ACC112 (cell line): ENCODE measurements around the gene RUNX1.
A peak's percentile ranks its signal among the peaks of the same experiment; 100 is the strongest.

ENCODE experiments used
- H2AFZ ChIP-seq: fragments of 200-600 bp; sonication (generic); one replicate; pipeline ENCODE4 v1.6.0; 2017; ENCODE audit warnings: antibody characterized with exemption, low read length; ENCODE audit not compliant: unreplicated experiment
- H3K27ac ChIP-seq: fragments of 200-600 bp; sonication (generic); 2 replicates; pipeline ENCODE4 v1.5.1; 2014; ENCODE audit warnings: low read depth, mild to moderate bottlenecking, antibody characterized with exemption, low read length, moderate library complexity
- H3K27me3 ChIP-seq: fragments of 200-600 bp; sonication (generic); 2 replicates; pipeline ENCODE4 v1.6.1; 2014; ENCODE audit warnings: mild to moderate bottlenecking, antibody characterized with exemption, low read length, moderate library complexity, mixed read lengths; ENCODE audit not compliant: insufficient read depth
- H3K36me3 ChIP-seq: fragments of 200-600 bp; sonication (generic); 2 replicates; pipeline ENCODE4 v1.6.1; 2016; ENCODE audit warnings: mild to moderate bottlenecking, antibody characterized with exemption, low read length, moderate library complexity, mixed read lengths; ENCODE audit not compliant: insufficient read depth
- H3K4me1 ChIP-seq: fragments of 200-600 bp; sonication (generic); one replicate; pipeline ENCODE4 v1.6.1; 2016; ENCODE audit warnings: low read length, mixed read lengths; ENCODE audit not compliant: insufficient read depth, unreplicated experiment, control insufficient read depth
- H3K4me3 ChIP-seq: fragments of 200-600 bp; sonication (generic); 2 replicates; pipeline ENCODE4 v1.5.1; 2014; ENCODE audit warnings: mild to moderate bottlenecking, low read depth, low read length
- H3K79me2 ChIP-seq: fragments of 200-600 bp; sonication (generic); one replicate; pipeline ENCODE4 v1.6.0; 2016; ENCODE audit warnings: low read length; ENCODE audit not compliant: control insufficient read depth, unreplicated experiment, insufficient read depth

RUNX1 gene

GRCh38 chr21:34825948-34826548 lies 223.1 kb downstream of the RUNX1 start:
- H3K4me3 ChIP-seq: no peak overlapping the region
- H2AFZ ChIP-seq: no peak overlapping the region
- H3K79me2 ChIP-seq: peaks cover 12% of the 10 kb centered on the region
- no peaks in the 10 kb centered on the region for H3K27me3 ChIP-seq
- peaks cover 13% of the 10 kb centered on the region for H3K4me1 ChIP-seq
- H3K27ac ChIP-seq: no peak overlapping the region
- H3K36me3 ChIP-seq: peaks cover 74% of the 10 kb centered on the region

GRCh38 chr21:34825101-34825500 lies 224.0 kb downstream of the RUNX1 start:
- Histone ChIP-seq H3K36me3 (peaks cover 74% of the 10 kb centered on the region), H2AFZ (no peak overlapping the region), H3K79me2 (peaks cover 9% of the 10 kb centered on the region), H3K27ac (peak overlapping the region; percentile 60; the same call in 1 of the 2 replicates), H3K4me1 (peaks cover 6% of the 10 kb centered on the region), H3K4me3 (no peak overlapping the region), H3K27me3 (no peaks in the 10 kb centered on the region)

GRCh38 chr21:34824314-34824713 lies 224.8 kb downstream of the RUNX1 start:
- H3K27me3 ChIP-seq: no peaks in the 10 kb centered on the region
- H2AFZ ChIP-seq: no peak overlapping the region
- H3K79me2 ChIP-seq: peaks cover 3% of the 10 kb centered on the region
- no peak overlapping the region for H3K4me3 ChIP-seq
- H3K36me3 ChIP-seq: peaks cover 67% of the 10 kb centered on the region
- peak overlapping the region; percentile 60 for H3K27ac ChIP-seq
- peaks cover 6% of the 10 kb centered on the region for H3K4me1 ChIP-seq

- H3K27ac ChIP-seq: peak overlapping the region; percentile 79
- no peak overlapping the region for H3K4me3 ChIP-seq
- H3K27me3 ChIP-seq: no peaks in the 10 kb centered on the region
- H2AFZ ChIP-seq: no peak overlapping the region
- peaks cover 2% of the 10 kb centered on the region for H3K79me2 ChIP-seq
- H3K36me3 ChIP-seq: peaks cover 56% of the 10 kb centered on the region
- peaks cover 6% of the 10 kb centered on the region for H3K4me1 ChIP-seq
These were observed 226.2 kb downstream of the RUNX1 start for GRCh38 chr21:34822942-34823341.

GRCh38 chr21:34822168-34822567 lies 226.9 kb downstream of the RUNX1 start:
- no peak overlapping the region for H2AFZ ChIP-seq
- peaks cover 48% of the 10 kb centered on the region for H3K36me3 ChIP-seq
- no peaks in the 10 kb centered on the region for H3K79me2 ChIP-seq
- peaks cover 6% of the 10 kb centered on the region for H3K4me1 ChIP-seq
- H3K27ac ChIP-seq: peak overlapping the region; percentile 79; the same call in 1 of the 2 replicates
- no peaks in the 10 kb centered on the region for H3K27me3 ChIP-seq
- H3K4me3 ChIP-seq: no peak overlapping the region

GRCh38 chr21:34821717-34822116 lies 227.4 kb downstream of the RUNX1 start:
- Histone ChIP-seq H3K27me3 (no peaks in the 10 kb centered on the region), H3K79me2 (no peaks in the 10 kb centered on the region), H3K27ac (no peak overlapping the region), H3K4me1 (peaks cover 6% of the 10 kb centered on the region), H3K4me3 (no peak overlapping the region), H3K36me3 (peaks cover 45% of the 10 kb centered on the region), H2AFZ (no peak overlapping the region)

GRCh38 chr21:34820051-34820450 lies 229.1 kb downstream of the RUNX1 start:
- no peak overlapping the region for H2AFZ ChIP-seq

GRCh38 chr21:34819357-34819999 lies 229.6 kb downstream of the RUNX1 start:
- H3K27ac ChIP-seq: no peak overlapping the region; the same call in 1 of the 2 replicates

More at GRCh38 chr21:34820051-34820450, 229.1 kb downstream of the RUNX1 start:
- H3K4me3 ChIP-seq: no peak overlapping the region
- peaks cover 18% of the 10 kb centered on the region for H3K4me1 ChIP-seq
- H3K27ac ChIP-seq: no peak overlapping the region
- no peaks in the 10 kb centered on the region for H3K27me3 ChIP-seq
- no peaks in the 10 kb centered on the region for H3K79me2 ChIP-seq
- peaks cover 36% of the 10 kb centered on the region for H3K36me3 ChIP-seq

GRCh38 chr21:34818662-34819158 lies 230.4 kb downstream of the RUNX1 start:
- no peaks in the 10 kb centered on the region for H3K79me2 ChIP-seq
- H3K27ac ChIP-seq: no peak overlapping the region; the same call in 1 of the 2 replicates
- no peaks in the 10 kb centered on the region for H3K27me3 ChIP-seq
- peaks cover 24% of the 10 kb centered on the region for H3K36me3 ChIP-seq
- no peak overlapping the region for H3K4me3 ChIP-seq
- H2AFZ ChIP-seq: no peak overlapping the region
- H3K4me1 ChIP-seq: peaks cover 32% of the 10 kb centered on the region

More at GRCh38 chr21:34819357-34819999, 229.6 kb downstream of the RUNX1 start:
- no peak overlapping the region for H2AFZ ChIP-seq
- H3K36me3 ChIP-seq: peaks cover 31% of the 10 kb centered on the region
- no peaks in the 10 kb centered on the region for H3K27me3 ChIP-seq
- peaks cover 24% of the 10 kb centered on the region for H3K4me1 ChIP-seq
- no peaks in the 10 kb centered on the region for H3K79me2 ChIP-seq
- H3K4me3 ChIP-seq: no peak overlapping the region

GRCh38 chr21:34817821-34818661 lies 231.1 kb downstream of the RUNX1 start:
- Histone ChIP-seq H3K27me3 (no peaks in the 10 kb centered on the region), H3K36me3 (peaks cover 22% of the 10 kb centered on the region), H3K27ac (no peak overlapping the region), H2AFZ (no peak overlapping the region), H3K79me2 (no peaks in the 10 kb centered on the region), H3K4me1 (peaks cover 36% of the 10 kb centered on the region), H3K4me3 (no peak overlapping the region)
